ENCODE data around the gene S1PR2. TPM values are rescaled to one million over a fixed set of nuclear protein-coding genes. Genes with fewer than 3 reads are reported as not detected.

The S1PR2 gene
- total RNA-seq, 2 experiments from 2014 or later: 14.6 to 17.2 TPM

- no peak overlapping the region for H3K27ac Mint-ChIP-seq
- H3K36me3 Mint-ChIP-seq (ENCODE audit: low read depth): no peaks in the 10 kb centered on the region
- H3K9me3 Mint-ChIP-seq: peaks cover 4% of the 10 kb centered on the region
- ATAC-seq (ENCODE audit: poor library complexity): no peak
- H3K27me3 ChIP-seq (ENCODE audit: control insufficient read depth in 1 of 2, insufficient read depth in 2 of 2, low read length in 2 of 2): no peaks in the 10 kb centered on the region
- DNase-seq: no peak
- intact Hi-C loops (cut with DNase I, micrococcal nuclease): no loop called here
- ChIA-PET CTCF (no interaction called here), POLR2A (no interaction called here)
- no peaks in the 10 kb centered on the region for H3K4me1 ChIP-seq (ENCODE audit: insufficient read depth, low read length)
- H3K36me3 ChIP-seq (ENCODE audit: insufficient read depth, low read length): no peaks in the 10 kb centered on the region
- no peak overlapping the region for H3K27ac ChIP-seq (ENCODE audit: low read depth in 1 of 2, low read length in 2 of 2)
- TF ChIP-seq, protein P1, sequence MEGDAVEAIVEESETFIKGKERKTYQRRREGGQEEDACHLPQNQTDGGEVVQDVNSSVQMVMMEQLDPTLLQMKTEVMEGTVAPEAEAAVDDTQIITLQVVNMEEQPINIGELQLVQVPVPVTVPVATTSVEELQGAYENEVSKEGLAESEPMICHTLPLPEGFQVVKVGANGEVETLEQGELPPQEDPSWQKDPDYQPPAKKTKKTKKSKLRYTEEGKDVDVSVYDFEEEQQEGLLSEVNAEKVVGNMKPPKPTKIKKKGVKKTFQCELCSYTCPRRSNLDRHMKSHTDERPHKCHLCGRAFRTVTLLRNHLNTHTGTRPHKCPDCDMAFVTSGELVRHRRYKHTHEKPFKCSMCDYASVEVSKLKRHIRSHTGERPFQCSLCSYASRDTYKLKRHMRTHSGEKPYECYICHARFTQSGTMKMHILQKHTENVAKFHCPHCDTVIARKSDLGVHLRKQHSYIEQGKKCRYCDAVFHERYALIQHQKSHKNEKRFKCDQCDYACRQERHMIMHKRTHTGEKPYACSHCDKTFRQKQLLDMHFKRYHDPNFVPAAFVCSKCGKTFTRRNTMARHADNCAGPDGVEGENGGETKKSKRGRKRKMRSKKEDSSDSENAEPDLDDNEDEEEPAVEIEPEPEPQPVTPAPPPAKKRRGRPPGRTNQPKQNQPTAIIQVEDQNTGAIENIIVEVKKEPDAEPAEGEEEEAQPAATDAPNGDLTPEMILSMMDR (IDR thresholded peaks at IDR 0.05): no peak
- H3K4me3 ChIP-seq (ENCODE audit: low read length): no peak overlapping the region
- no peaks in the 10 kb centered on the region for H3K27me3 Mint-ChIP-seq
- H3K9me3 ChIP-seq (ENCODE audit: control insufficient read depth in 1 of 2, insufficient read depth in 1 of 2, low read length in 2 of 2): peaks cover 0 to 5% of the 10 kb centered on the region in 2 experiments
- no peak overlapping the region for H3K4me3 Mint-ChIP-seq
- H3K4me1 Mint-ChIP-seq (ENCODE audit: low read depth): no peaks in the 10 kb centered on the region
Observed at GRCh38 chr19:10211061-10211460, 20.1 kb downstream of the S1PR2 start.

DNA sequence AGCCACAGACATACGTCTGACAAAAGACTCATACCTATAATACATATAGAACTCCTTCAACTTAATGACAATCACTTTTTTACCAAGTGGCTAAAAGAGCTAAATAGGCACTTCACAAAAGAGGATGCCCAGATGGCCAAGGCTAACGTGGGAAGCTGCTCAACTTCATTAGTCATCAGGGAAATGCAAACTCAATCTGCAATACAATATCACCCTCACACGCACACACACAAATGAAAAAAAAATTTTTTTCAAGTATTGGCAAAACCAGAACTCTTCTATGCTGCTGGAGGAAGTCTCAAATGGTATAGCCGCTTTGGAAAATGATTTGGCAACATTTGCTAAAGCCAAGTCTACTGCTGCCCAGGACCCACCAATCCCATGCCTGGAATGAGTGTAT, 21.8 kb downstream of the S1PR2 start:
- peak in 2 of 14 experiments; percentile 35 to 52 for DNase-seq
- H3K9me3 ChIP-seq (ENCODE audit: control insufficient read depth in 1 of 2, insufficient read depth in 1 of 2, low read length in 2 of 2): peaks cover 0 to 5% of the 10 kb centered on the region in 2 experiments
- H3K27me3 Mint-ChIP-seq: no peaks in the 10 kb centered on the region
- no peak for ATAC-seq (ENCODE audit: poor library complexity)
- intact Hi-C loops (cut with DNase I, micrococcal nuclease): no loop called here
- no peaks in the 10 kb centered on the region for H3K36me3 Mint-ChIP-seq (ENCODE audit: low read depth)
- H3K27ac ChIP-seq (ENCODE audit: low read depth in 1 of 2, low read length in 2 of 2): no peak overlapping the region
- CTCF ChIA-PET: interaction anchor here (1.0 kb wide), 1 partner anchor 181 kb away, joined by 3 read pairs; no protein-coding TSS in a partner anchor
- H3K27ac Mint-ChIP-seq: no peak overlapping the region
- peaks cover 4% of the 10 kb centered on the region for H3K9me3 Mint-ChIP-seq
- H3K4me1 Mint-ChIP-seq (ENCODE audit: low read depth): no peaks in the 10 kb centered on the region
- no peak overlapping the region for H3K4me3 Mint-ChIP-seq
- no peak overlapping the region for H3K4me3 ChIP-seq (ENCODE audit: low read length)
- H3K36me3 ChIP-seq (ENCODE audit: insufficient read depth, low read length): no peaks in the 10 kb centered on the region
- TF ChIP-seq, protein P1 (IDR thresholded peaks at IDR 0.05): no peak
- POLR2A ChIA-PET: interaction anchor here (0.6 kb wide), 2 partner anchors 28 to 32 kb away, joined by 3 to 5 read pairs; no protein-coding TSS in a partner anchor
- no peaks in the 10 kb centered on the region for H3K27me3 ChIP-seq (ENCODE audit: control insufficient read depth in 1 of 2, insufficient read depth in 2 of 2, low read length in 2 of 2)
- no peaks in the 10 kb centered on the region for H3K4me1 ChIP-seq (ENCODE audit: insufficient read depth, low read length)

DNA sequence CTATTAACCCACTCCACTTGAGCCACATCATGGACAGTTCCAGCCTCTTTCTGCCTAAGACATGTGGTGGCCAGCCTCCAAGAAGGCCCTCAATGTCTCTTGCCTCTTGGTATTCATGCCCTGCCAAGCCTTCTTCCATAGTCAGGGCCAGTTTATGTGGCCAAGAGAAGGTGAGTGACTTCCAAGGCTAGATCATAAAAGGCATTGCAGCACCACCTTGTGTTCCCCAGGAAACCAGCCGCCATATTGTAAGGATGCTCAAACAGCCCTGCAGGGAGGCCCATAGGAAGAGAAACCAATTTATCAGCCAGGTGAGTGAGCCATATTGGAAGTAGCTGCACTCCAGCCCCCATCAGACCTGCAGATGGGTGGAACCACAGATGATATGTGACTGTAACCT, 24.1 kb downstream of the S1PR2 start:
- POLR2A ChIA-PET: interaction anchor here (1.4 kb wide), 1 partner anchor 12 kb away, joined by 4 read pairs; the partner anchor contains the start of gene DNMT1

More for the DNA sequence above, 24.1 kb downstream of the S1PR2 start:
- CTCF ChIA-PET: no interaction called here
- intact Hi-C loops (cut with DNase I, micrococcal nuclease): no loop called here
- no peaks in the 10 kb centered on the region for H3K36me3 Mint-ChIP-seq (ENCODE audit: low read depth)
- H3K27ac Mint-ChIP-seq: no peak overlapping the region
- no peak for ATAC-seq (ENCODE audit: poor library complexity)
- H3K27me3 Mint-ChIP-seq: no peaks in the 10 kb centered on the region
- H3K4me1 Mint-ChIP-seq (ENCODE audit: low read depth): no peaks in the 10 kb centered on the region
- Histone ChIP-seq H3K27ac (ENCODE audit: low read depth in 1 of 2, low read length in 2 of 2) (no peak overlapping the region), H3K4me1 (ENCODE audit: insufficient read depth, low read length) (no peaks in the 10 kb centered on the region), H3K36me3 (ENCODE audit: insufficient read depth, low read length) (no peaks in the 10 kb centered on the region), H3K27me3 (ENCODE audit: control insufficient read depth in 1 of 2, insufficient read depth in 2 of 2, low read length in 2 of 2) (no peaks in the 10 kb centered on the region), H3K4me3 (ENCODE audit: low read length) (no peak overlapping the region), H3K9me3 (ENCODE audit: control insufficient read depth in 1 of 2, insufficient read depth in 1 of 2, low read length in 2 of 2) (peaks cover 0 to 5% of the 10 kb centered on the region in 2 experiments)
- TF ChIP-seq, protein P1 (IDR thresholded peaks at IDR 0.05): no peak
- peaks cover 4% of the 10 kb centered on the region for H3K9me3 Mint-ChIP-seq
- no peak overlapping the region for H3K4me3 Mint-ChIP-seq
- no peak for DNase-seq

Measured in CD4-positive, alpha-beta T cell (primary cell).